HCT116 (cell line): ENCODE results near the gene CLEC4M. TPM values are rescaled to one million over a fixed set of nuclear protein-coding genes. Genes with fewer than 3 reads are reported as not detected.

Experiments used
- ATAC-seq: fragments of 200-7000 bp; cut with Tn5 transposase; 2 replicates; pipeline ENCODE4 v1.9.1; 2020; ENCODE audit warnings: mild to moderate bottlenecking, moderate library complexity
- BruUV-seq: library from RNA; stranded (reverse); fragments of 400-500 nt; replicated peaks from 2 replicates; lab custom pipeline; 2021; lab: Mats Ljungman, UMichigan
- CTCF ChIA-PET: fragments of 300-600 bp; sonication (Branson Sonifier 250); formaldehyde crosslinking; loops from one replicate; lab custom pipeline; 2021; ENCODE audit warnings: antibody characterized with exemption; lab: Charles Lee
- POLR2A ChIA-PET: fragments of 300-600, 350-600 bp; sonication (Branson Sonifier 250); formaldehyde crosslinking; loops from one replicate; lab custom pipeline; 2021; ENCODE audit warnings: antibody characterized with exemption; lab: Charles Lee
- RAD21 ChIA-PET, 2 experiments: fragments of 300-600 bp; sonication (Branson Sonifier 250); formaldehyde crosslinking; loops; one replicate each; lab custom pipeline; 2023; ENCODE audit warnings: low total read pairs in 2 of 2; ENCODE audit not compliant: uncharacterized antibody in 2 of 2, unreplicated experiment in 2 of 2, low non-redundant PET in 1 of 2; lab: Charles Lee
- DNase-seq: peaks from one replicate; pipeline ENCODE4 v3.0.0-alpha.2; 2010; ENCODE audit warnings: low read depth, low spot score
- H2AFZ ChIP-seq: fragments of 200-600 bp; shearing (Covaris generic), sonication (generic); 2 replicates; pipeline ENCODE4 v1.6.1; 2017; ENCODE audit warnings: low read depth, mixed run types, mixed read lengths, antibody characterized with exemption, low read length; ENCODE audit not compliant: poor library complexity, severe bottlenecking
- H3K27ac ChIP-seq: 2 replicates; pipeline ENCODE4 v1.5.1; 2012; ENCODE audit warnings: low read depth, low read length
- H3K27me3 ChIP-seq: fragments of 200-600 bp; sonication (generic); 2 replicates; pipeline ENCODE4 v1.6.1; 2016; ENCODE audit warnings: mixed run types, low read length, mixed read lengths; ENCODE audit not compliant: insufficient read depth
- H3K36me3 ChIP-seq, 2 experiments: fragments of 200-500 bp in 1 of 2; fragments of 200-600 bp in 1 of 2; sonication (Bioruptor generic) in 1 of 2; sonication (generic) in 1 of 2; 2 replicates each; pipeline versions ENCODE4 v1.5.1 to v1.6.1; 2014 to 2016; ENCODE audit warnings: low read length in 2 of 2, inconsistent platforms in 1 of 2, mixed read lengths in 1 of 2, mixed run types in 1 of 2; ENCODE audit not compliant: insufficient read depth in 2 of 2, control insufficient read depth in 1 of 2
- H3K4me1 ChIP-seq, 2 experiments: fragments of 200-600 bp in 1 of 2; sonication (generic) in 1 of 2; 2 replicates each; pipeline versions ENCODE4 v1.5.1 to v1.6.1; 2012 to 2017; ENCODE audit warnings: low read length in 2 of 2, inconsistent platforms in 1 of 2, mild to moderate bottlenecking in 1 of 2, mixed read lengths in 1 of 2, mixed run types in 1 of 2, moderate library complexity in 1 of 2; ENCODE audit not compliant: insufficient read depth in 2 of 2, control insufficient read depth in 1 of 2
- H3K4me2 ChIP-seq: fragments of 200-600 bp; sonication (generic); 2 replicates; pipeline ENCODE4 v1.6.1; 2017; ENCODE audit warnings: mixed run types, low read length, mixed read lengths
- H3K4me3 ChIP-seq, 2 experiments: fragments of 200-600 bp in 1 of 2; sonication (generic) in 1 of 2; replicated peaks in 1 of 2; 2 replicates each; pipeline ENCODE4 v1.5.1; 2011 to 2016; ENCODE audit warnings: low read length in 2 of 2, control low read depth in 1 of 2, low read depth in 1 of 2, mild to moderate bottlenecking in 1 of 2, mixed read lengths in 1 of 2, mixed run types in 1 of 2
- H3K79me2 ChIP-seq: fragments of 200-600 bp; sonication (generic); 2 replicates; pipeline ENCODE4 v1.6.1; 2017; ENCODE audit warnings: mild to moderate bottlenecking, mixed run types, low read length, moderate library complexity, mixed read lengths; ENCODE audit not compliant: insufficient read depth
- H3K9ac ChIP-seq: fragments of 200-600 bp; sonication (generic); 2 replicates; pipeline ENCODE4 v1.6.1; 2016; ENCODE audit warnings: low read length, mixed read lengths
- H3K9me2 ChIP-seq: fragments of 200-600 bp; sonication (generic), shearing (Covaris generic); 2 replicates; pipeline ENCODE4 v1.6.1; 2017; ENCODE audit warnings: mixed run types, mild to moderate bottlenecking, moderate library complexity; ENCODE audit not compliant: insufficient read depth
- H3K9me3 ChIP-seq, 2 experiments: fragments of 200-500 bp in 1 of 2; fragments of 200-600 bp in 1 of 2; sonication (Bioruptor generic) in 1 of 2; sonication (generic) in 1 of 2; 2 replicates each; pipeline ENCODE4 v1.6.1; 2014 to 2017; ENCODE audit warnings: low read length in 2 of 2, mixed read lengths in 2 of 2, inconsistent platforms in 1 of 2, low read depth in 1 of 2, mild to moderate bottlenecking in 1 of 2, mixed run types in 1 of 2, moderate library complexity in 1 of 2; ENCODE audit not compliant: control insufficient read depth in 1 of 2, insufficient read depth in 1 of 2
- H4K20me1 ChIP-seq: fragments of 200-600 bp; sonication (generic), shearing (Covaris generic); 2 replicates; pipeline ENCODE4 v1.6.1; 2017; ENCODE audit warnings: mixed run types, mild to moderate bottlenecking, moderate library complexity; ENCODE audit not compliant: insufficient read depth
- CBX3 ChIP-seq: IDR thresholded peaks from 2 replicates; pipeline ENCODE4 v1.6.1; 2012; ENCODE audit warnings: low read depth
- CEBPB ChIP-seq: IDR thresholded peaks from 2 replicates; pipeline ENCODE4 v1.6.1; 2012; ENCODE audit warnings: low read depth
- ELF1 ChIP-seq: IDR thresholded peaks from 2 replicates; pipeline ENCODE4 v1.6.1; 2012; ENCODE audit warnings: low read depth, borderline replicate concordance
- EZH2 ChIP-seq: fragments of 200-600 bp; sonication (generic); IDR thresholded peaks from 2 replicates; pipeline ENCODE4 v1.6.1; 2017; ENCODE audit warnings: antibody characterized with exemption, mixed run types
- FOSL1 ChIP-seq: IDR thresholded peaks from 2 replicates; pipeline ENCODE4 v1.6.1; 2012; ENCODE audit warnings: low read depth
- JUND ChIP-seq: IDR thresholded peaks from 2 replicates; pipeline ENCODE4 v1.6.1; 2012
- SIN3A ChIP-seq: IDR thresholded peaks from 2 replicates; pipeline ENCODE4 v1.6.1; 2012; ENCODE audit warnings: low read depth
- SRF ChIP-seq: IDR thresholded peaks from 2 replicates; pipeline ENCODE4 v1.6.1; 2012; ENCODE audit warnings: low read depth
- YY1 ChIP-seq: IDR thresholded peaks from 2 replicates; pipeline ENCODE4 v1.6.1; 2011; ENCODE audit warnings: low read length, low read depth, moderate library complexity, mild to moderate bottlenecking; ENCODE audit not compliant: insufficient replicate concordance; ENCODE audit errors: extremely low read depth
- ZNF274 ChIP-seq: fragments of 200-500 bp; sonication (Bioruptor generic); IDR thresholded peaks from 2 replicates; pipeline ENCODE4 v1.6.1; 2014; ENCODE audit warnings: mild to moderate bottlenecking, low read depth, low read length, inconsistent platforms
- intact Hi-C: fragments of 100-400 bp; cut with micrococcal nuclease; formaldehyde crosslinking; loops from 2 replicates; pipeline ENCODE4 v1.10.0; 2022
- total RNA-seq: library from RNA; stranded (reverse); gene quantifications from one replicate; pipeline ENCODE4 v1.2.1, GENCODE V29; 2021; ENCODE audit not compliant: unreplicated experiment
- TF ChIP-seq, protein P1 (sequence below): IDR thresholded peaks from 2 replicates; pipeline ENCODE4 v1.6.1; 2012
- TF ChIP-seq, protein P2 (sequence below): IDR thresholded peaks from 2 replicates; pipeline ENCODE4 v1.6.1; 2012
- TF ChIP-seq, protein P3 (sequence below): IDR thresholded peaks from 2 replicates; pipeline ENCODE4 v1.6.1; 2011; ENCODE audit warnings: mild to moderate bottlenecking, low read length, moderate library complexity; ENCODE audit not compliant: insufficient replicate concordance; ENCODE audit errors: extremely low read depth

CLEC4M gene
- total RNA-seq, 1 experiment from 2014 or later = not detected

DNA sequence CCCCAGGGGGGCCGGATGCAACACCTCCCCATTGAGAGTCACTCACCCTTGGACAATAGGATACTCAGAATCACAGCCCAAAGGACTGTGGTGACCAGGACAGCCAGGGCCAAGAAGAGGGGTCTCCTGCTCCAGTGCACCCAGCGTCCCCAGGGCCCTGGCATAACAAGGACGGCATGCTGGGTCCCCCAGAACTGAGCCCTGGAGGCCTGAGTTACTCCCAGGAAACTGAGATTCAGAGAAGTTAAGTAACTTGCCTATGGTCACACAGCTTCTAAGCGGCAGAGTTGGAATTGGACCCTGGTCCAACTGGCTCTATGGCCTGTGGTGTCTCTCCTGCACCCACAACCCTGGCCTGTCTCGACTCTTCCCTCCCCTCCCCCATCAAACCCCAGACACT lies 31.4 kb upstream of the CLEC4M start:
- Histone ChIP-seq H3K36me3 (no peaks in the 10 kb centered on the region), H3K9me3 (no peaks in the 10 kb centered on the region), H3K4me1 (no peaks in the 10 kb centered on the region), H2AFZ (no peak overlapping the region), H3K79me2 (no peaks in the 10 kb centered on the region)
- ChIA-PET POLR2A (no interaction called here), CTCF (no interaction called here)
- intact Hi-C loops = no loop called here
- no peak for DNase-seq
- no peak for ATAC-seq
- TF ChIP-seq CBX3 = no peak
- no peak for TF ChIP-seq FOSL1
- TF ChIP-seq SIN3A = no peak
- TF ChIP-seq, protein P1, sequence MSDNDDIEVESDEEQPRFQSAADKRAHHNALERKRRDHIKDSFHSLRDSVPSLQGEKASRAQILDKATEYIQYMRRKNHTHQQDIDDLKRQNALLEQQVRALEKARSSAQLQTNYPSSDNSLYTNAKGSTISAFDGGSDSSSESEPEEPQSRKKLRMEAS = no peak
- no peak for TF ChIP-seq SRF
- TF ChIP-seq YY1 = no peak
- TF ChIP-seq JUND = no peak
- no peak for TF ChIP-seq CEBPB
- TF ChIP-seq ZNF274 = no peak
- TF ChIP-seq, all 23 proteins: peak for 0
- H3K9ac ChIP-seq = no peak overlapping the region
- H3K27ac ChIP-seq = no peak overlapping the region
- no peak overlapping the region for H3K4me3 ChIP-seq
- no TSS peak for BruUV-seq
- RAD21 ChIA-PET = no interaction called here
- H3K4me2 ChIP-seq = no peak overlapping the region
- peaks cover 21% of the 10 kb centered on the region for H3K27me3 ChIP-seq
- no peaks in the 10 kb centered on the region for H4K20me1 ChIP-seq
- no peaks in the 10 kb centered on the region for H3K9me2 ChIP-seq

DNA sequence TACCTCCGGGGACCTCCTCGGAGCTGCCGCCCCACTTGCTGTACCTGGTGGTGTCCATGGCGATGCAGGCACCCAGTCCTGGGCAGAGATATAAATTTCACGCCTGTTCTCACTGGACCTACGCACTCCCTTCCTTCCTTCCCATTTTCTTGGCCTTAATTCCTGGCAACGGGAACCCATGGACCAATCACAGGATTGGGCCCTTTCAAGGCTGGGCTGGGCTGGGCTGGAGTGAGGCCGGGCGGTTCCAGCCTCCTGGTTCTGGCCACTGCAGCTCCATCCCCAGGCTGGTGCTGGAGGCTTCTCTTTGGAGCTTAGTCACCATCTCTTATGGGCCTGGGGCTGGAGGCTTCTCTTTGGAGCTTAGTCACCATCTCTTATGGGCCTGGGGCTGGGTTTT lies 31.0 kb upstream of the CLEC4M start, which contains the start of gene CLEC4G:
TSS of gene CLEC4G (minus strand) at position 66 of the 400 bp plus-strand sequence. CDS start at position 58, 8 bp downstream.
- intact Hi-C loops = no loop called here

More for the DNA sequence above, 31.0 kb upstream of the CLEC4M start, which contains the start of gene CLEC4G:
- ChIA-PET RAD21 (no interaction called here), POLR2A (no interaction called here), CTCF (no interaction called here)
- Histone ChIP-seq H3K79me2 (no peaks in the 10 kb centered on the region), H3K4me2 (no peak within 1 kb of the TSS), H3K4me1 (no peaks in the 10 kb centered on the region), H3K36me3 (no peaks in the 10 kb centered on the region), H3K27me3 (peaks cover 21% of the 10 kb centered on the region), H3K9ac (no peak within 1 kb of the TSS), H3K9me3 (no peaks in the 10 kb centered on the region), H3K27ac (no peak within 1 kb of the TSS), H4K20me1 (no peaks in the 10 kb centered on the region), H3K9me2 (no peaks in the 10 kb centered on the region), H2AFZ (no peak within 1 kb of the TSS), H3K4me3 (no peak within 1 kb of the TSS)
- BruUV-seq = no TSS peak
- no peak for TF ChIP-seq SIN3A
- TF ChIP-seq, protein P1 = no peak
- TF ChIP-seq, protein P2, sequence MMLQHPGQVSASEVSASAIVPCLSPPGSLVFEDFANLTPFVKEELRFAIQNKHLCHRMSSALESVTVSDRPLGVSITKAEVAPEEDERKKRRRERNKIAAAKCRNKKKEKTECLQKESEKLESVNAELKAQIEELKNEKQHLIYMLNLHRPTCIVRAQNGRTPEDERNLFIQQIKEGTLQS = no peak
- TF ChIP-seq YY1 = no peak
- TF ChIP-seq EZH2 = no peak
- no peak for TF ChIP-seq ELF1
- TF ChIP-seq, protein P3, sequence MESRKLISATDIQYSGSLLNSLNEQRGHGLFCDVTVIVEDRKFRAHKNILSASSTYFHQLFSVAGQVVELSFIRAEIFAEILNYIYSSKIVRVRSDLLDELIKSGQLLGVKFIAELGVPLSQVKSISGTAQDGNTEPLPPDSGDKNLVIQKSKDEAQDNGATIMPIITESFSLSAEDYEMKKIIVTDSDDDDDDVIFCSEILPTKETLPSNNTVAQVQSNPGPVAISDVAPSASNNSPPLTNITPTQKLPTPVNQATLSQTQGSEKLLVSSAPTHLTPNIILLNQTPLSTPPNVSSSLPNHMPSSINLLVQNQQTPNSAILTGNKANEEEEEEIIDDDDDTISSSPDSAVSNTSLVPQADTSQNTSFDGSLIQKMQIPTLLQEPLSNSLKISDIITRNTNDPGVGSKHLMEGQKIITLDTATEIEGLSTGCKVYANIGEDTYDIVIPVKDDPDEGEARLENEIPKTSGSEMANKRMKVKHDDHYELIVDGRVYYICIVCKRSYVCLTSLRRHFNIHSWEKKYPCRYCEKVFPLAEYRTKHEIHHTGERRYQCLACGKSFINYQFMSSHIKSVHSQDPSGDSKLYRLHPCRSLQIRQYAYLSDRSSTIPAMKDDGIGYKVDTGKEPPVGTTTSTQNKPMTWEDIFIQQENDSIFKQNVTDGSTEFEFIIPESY = no peak
- no peak for DNase-seq
- ATAC-seq = no peak; the same call in 1 of the 2 replicates
